SK-N-SH treated with all-trans-retinoic acid at 6 μM for 48 hours (cell line): ENCODE results near the gene TRIP11.

ENCODE experiments used
- ATAC-seq: fragments of 200-7000 bp; cut with Tn5 transposase; 3 replicates; pipeline ENCODE4 v1.9.1; 2020; ENCODE audit warnings: mild to moderate bottlenecking, moderate library complexity
- CSDC2 ChIP-seq: fragments of 250-450 bp; sonication (Bioruptor Pico); IDR thresholded peaks from 2 replicates; pipeline ENCODE4 v1.5.0; 2020; ENCODE audit warnings: mild to moderate bottlenecking, moderate library complexity
- ESRRG ChIP-seq: fragments of 250-450 bp; sonication (Bioruptor Pico); IDR thresholded peaks from 2 replicates; pipeline ENCODE4 v1.6.1; 2021; ENCODE audit warnings: mild to moderate bottlenecking
- ISL1 ChIP-seq: fragments of 250-450 bp; sonication (Bioruptor Pico); IDR thresholded peaks from 2 replicates; pipeline ENCODE4 v2.1.2; 2022; ENCODE audit warnings: mild to moderate bottlenecking, moderate library complexity
- OSR1 ChIP-seq: fragments of 250-450 bp; sonication (Bioruptor Pico); IDR thresholded peaks from 2 replicates; pipeline ENCODE4 v1.8.0; 2022; ENCODE audit warnings: moderate library complexity, mild to moderate bottlenecking, inconsistent platforms
- PPARA ChIP-seq: fragments of 250-450 bp; sonication (Bioruptor Pico); IDR thresholded peaks from 2 replicates; pipeline ENCODE4 v1.5.0; 2020; ENCODE audit warnings: mild to moderate bottlenecking, borderline replicate concordance
- RARB ChIP-seq: fragments of 250-450 bp; sonication (Bioruptor Pico); IDR thresholded peaks from 2 replicates; pipeline ENCODE4 v1.8.0; 2021; ENCODE audit warnings: mild to moderate bottlenecking, moderate library complexity
- TCF4 ChIP-seq: fragments of 250-450 bp; sonication (Bioruptor Pico); IDR thresholded peaks from 2 replicates; pipeline ENCODE4 v1.8.0; 2021; ENCODE audit warnings: mild to moderate bottlenecking, moderate library complexity, borderline replicate concordance
- TOX ChIP-seq: fragments of 250-450 bp; sonication (Bioruptor Pico); IDR thresholded peaks from 2 replicates; pipeline ENCODE4 v1.8.0; 2021; ENCODE audit warnings: mild to moderate bottlenecking, moderate library complexity, borderline replicate concordance
- ZC3H10 ChIP-seq: fragments of 250-450 bp; sonication (Bioruptor Pico); IDR thresholded peaks from 2 replicates; pipeline ENCODE4 v1.5.1; 2021; ENCODE audit warnings: mild to moderate bottlenecking, moderate library complexity
- ZFP3 ChIP-seq: fragments of 250-450 bp; sonication (Bioruptor Pico); IDR thresholded peaks from 2 replicates; pipeline ENCODE4 v1.5.0; 2020; ENCODE audit warnings: mild to moderate bottlenecking, moderate library complexity
- ZFP30 ChIP-seq: fragments of 450-650 bp; formaldehyde crosslinking; IDR thresholded peaks from 2 replicates; pipeline ENCODE4 v1.5.0; 2022; ENCODE audit warnings: mild to moderate bottlenecking, moderate library complexity
- ZNF565 ChIP-seq: fragments of 450-650 bp; formaldehyde crosslinking; conservative IDR thresholded peaks from 2 replicates; pipeline ENCODE4 v1.5.0; 2020; ENCODE audit warnings: low read depth, mild to moderate bottlenecking, moderate library complexity
- ZNF70 ChIP-seq: fragments of 450-650 bp; formaldehyde crosslinking; IDR thresholded peaks from 2 replicates; pipeline ENCODE4 v1.5.0; 2020; ENCODE audit warnings: mild to moderate bottlenecking, moderate library complexity
- TF ChIP-seq, protein P1 (sequence below): fragments of 250-450 bp; sonication (Bioruptor Pico); IDR thresholded peaks from 2 replicates; pipeline ENCODE4 v1.8.0; 2020; ENCODE audit warnings: mild to moderate bottlenecking, moderate library complexity, borderline replicate concordance
- TF ChIP-seq, protein P2 (sequence below): fragments of 250-450 bp; sonication (Bioruptor Pico); IDR thresholded peaks from 2 replicates; pipeline ENCODE4 v1.5.1; 2021; ENCODE audit warnings: mild to moderate bottlenecking, moderate library complexity
- TF ChIP-seq, protein P3 (sequence below): fragments of 250-450 bp; sonication (Bioruptor Pico); IDR thresholded peaks from 2 replicates; pipeline ENCODE4 v1.5.0; 2020; ENCODE audit warnings: mild to moderate bottlenecking, moderate library complexity
- TF ChIP-seq, protein P4 (sequence below): fragments of 250-450 bp; sonication (Bioruptor Pico); IDR thresholded peaks from 2 replicates; pipeline ENCODE4 v1.8.0; 2021; ENCODE audit warnings: low read depth, mild to moderate bottlenecking, moderate library complexity, borderline replicate concordance

The TRIP11 gene

DNA sequence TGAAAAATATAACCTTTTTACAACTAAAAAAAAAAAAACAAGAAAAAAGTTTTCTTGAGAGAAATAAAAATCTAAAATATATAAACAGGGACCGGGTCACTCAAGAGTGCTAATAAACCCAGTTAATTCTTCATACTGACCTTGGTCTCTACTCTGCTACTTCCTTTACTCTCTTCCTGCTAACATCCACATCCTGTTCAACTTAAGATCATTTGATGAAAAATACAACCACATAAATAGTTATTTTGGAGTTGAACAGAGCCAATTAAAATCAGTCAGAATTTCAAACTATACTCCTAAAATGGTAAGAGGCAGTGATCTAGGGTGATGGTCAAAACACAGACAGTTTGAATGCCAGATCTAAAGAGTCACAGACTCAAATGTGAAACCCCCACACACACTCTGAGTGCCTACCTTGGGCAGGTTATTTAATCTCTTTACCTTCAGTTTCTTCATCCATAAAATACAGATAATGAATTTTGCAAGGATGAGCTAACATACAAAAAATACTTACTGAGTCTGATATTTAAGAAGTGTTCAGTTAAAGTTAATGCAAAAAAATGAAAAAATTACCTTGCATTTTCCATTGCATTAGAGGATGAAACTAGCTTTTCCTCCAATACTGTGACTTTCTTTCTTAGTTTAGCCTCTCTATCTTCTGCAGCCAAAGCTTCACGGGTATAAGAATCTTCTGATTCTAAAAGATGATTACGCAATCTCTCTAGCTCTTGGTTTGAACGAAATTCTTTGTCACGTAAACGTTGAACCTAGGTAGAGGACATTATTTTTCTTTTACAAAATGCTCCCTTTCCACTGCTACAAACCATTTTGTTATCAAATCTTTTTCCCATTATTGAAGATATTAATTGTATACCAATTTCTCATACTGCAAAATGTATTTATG is 40.9 kb downstream of the TRIP11 start:
- no peak for ATAC-seq
- TF ChIP-seq, protein P1, sequence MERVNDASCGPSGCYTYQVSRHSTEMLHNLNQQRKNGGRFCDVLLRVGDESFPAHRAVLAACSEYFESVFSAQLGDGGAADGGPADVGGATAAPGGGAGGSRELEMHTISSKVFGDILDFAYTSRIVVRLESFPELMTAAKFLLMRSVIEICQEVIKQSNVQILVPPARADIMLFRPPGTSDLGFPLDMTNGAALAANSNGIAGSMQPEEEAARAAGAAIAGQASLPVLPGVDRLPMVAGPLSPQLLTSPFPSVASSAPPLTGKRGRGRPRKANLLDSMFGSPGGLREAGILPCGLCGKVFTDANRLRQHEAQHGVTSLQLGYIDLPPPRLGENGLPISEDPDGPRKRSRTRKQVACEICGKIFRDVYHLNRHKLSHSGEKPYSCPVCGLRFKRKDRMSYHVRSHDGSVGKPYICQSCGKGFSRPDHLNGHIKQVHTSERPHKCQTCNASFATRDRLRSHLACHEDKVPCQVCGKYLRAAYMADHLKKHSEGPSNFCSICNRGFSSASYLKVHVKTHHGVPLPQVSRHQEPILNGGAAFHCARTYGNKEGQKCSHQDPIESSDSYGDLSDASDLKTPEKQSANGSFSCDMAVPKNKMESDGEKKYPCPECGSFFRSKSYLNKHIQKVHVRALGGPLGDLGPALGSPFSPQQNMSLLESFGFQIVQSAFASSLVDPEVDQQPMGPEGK (CRISPR knock-in tag) = no peak
- TF ChIP-seq ZC3H10 (CRISPR knock-in tag) (no peak), TOX (CRISPR knock-in tag) (no peak), OSR1 (CRISPR knock-in tag) (no peak), ISL1 (CRISPR knock-in tag) (no peak), PPARA (no peak)

DNA sequence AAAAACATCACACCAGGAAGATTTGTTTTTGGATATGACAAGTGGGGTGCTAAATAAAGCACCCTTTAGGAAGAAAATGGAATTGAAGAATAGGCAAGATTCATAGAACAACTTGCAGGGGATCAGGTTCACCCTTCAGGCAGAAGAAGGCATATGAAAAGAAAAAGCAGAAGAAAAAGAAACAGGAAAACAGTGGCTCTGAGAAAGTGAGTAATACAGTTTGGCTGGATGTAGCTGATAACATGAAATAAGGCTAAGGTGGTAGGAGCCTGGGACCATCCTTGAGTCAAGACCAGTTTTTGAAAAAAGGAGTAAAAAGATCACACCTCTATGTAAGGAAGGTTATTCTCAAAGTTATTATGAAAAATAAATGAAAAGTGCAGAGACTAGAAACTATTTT is 42.4 kb downstream of the TRIP11 start:
- ATAC-seq = peak; percentile 58
- TF ChIP-seq, protein P1 (CRISPR knock-in tag) = no peak
- TF ChIP-seq ISL1 (CRISPR knock-in tag) (no peak), OSR1 (CRISPR knock-in tag) (no peak), RARB (CRISPR knock-in tag) (no peak), ZFP3 (CRISPR knock-in tag) (no peak), ESRRG (CRISPR knock-in tag) (no peak), TOX (CRISPR knock-in tag) (no peak), PPARA (no peak), ZNF70 (CRISPR knock-in tag) (no peak), ZNF565 (no peak)
- TF ChIP-seq, protein P2, sequence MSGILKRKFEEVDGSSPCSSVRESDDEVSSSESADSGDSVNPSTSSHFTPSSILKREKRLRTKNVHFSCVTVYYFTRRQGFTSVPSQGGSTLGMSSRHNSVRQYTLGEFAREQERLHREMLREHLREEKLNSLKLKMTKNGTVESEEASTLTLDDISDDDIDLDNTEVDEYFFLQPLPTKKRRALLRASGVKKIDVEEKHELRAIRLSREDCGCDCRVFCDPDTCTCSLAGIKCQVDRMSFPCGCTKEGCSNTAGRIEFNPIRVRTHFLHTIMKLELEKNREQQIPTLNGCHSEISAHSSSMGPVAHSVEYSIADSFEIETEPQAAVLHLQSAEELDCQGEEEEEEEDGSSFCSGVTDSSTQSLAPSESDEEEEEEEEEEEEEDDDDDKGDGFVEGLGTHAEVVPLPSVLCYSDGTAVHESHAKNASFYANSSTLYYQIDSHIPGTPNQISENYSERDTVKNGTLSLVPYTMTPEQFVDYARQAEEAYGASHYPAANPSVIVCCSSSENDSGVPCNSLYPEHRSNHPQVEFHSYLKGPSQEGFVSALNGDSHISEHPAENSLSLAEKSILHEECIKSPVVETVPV (CRISPR knock-in tag) = no peak
- TF ChIP-seq, protein P3, sequence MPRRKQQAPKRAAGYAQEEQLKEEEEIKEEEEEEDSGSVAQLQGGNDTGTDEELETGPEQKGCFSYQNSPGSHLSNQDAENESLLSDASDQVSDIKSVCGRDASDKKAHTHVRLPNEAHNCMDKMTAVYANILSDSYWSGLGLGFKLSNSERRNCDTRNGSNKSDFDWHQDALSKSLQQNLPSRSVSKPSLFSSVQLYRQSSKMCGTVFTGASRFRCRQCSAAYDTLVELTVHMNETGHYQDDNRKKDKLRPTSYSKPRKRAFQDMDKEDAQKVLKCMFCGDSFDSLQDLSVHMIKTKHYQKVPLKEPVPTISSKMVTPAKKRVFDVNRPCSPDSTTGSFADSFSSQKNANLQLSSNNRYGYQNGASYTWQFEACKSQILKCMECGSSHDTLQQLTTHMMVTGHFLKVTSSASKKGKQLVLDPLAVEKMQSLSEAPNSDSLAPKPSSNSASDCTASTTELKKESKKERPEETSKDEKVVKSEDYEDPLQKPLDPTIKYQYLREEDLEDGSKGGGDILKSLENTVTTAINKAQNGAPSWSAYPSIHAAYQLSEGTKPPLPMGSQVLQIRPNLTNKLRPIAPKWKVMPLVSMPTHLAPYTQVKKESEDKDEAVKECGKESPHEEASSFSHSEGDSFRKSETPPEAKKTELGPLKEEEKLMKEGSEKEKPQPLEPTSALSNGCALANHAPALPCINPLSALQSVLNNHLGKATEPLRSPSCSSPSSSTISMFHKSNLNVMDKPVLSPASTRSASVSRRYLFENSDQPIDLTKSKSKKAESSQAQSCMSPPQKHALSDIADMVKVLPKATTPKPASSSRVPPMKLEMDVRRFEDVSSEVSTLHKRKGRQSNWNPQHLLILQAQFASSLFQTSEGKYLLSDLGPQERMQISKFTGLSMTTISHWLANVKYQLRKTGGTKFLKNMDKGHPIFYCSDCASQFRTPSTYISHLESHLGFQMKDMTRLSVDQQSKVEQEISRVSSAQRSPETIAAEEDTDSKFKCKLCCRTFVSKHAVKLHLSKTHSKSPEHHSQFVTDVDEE (CRISPR knock-in tag) = no peak
- TF ChIP-seq, protein P4, sequence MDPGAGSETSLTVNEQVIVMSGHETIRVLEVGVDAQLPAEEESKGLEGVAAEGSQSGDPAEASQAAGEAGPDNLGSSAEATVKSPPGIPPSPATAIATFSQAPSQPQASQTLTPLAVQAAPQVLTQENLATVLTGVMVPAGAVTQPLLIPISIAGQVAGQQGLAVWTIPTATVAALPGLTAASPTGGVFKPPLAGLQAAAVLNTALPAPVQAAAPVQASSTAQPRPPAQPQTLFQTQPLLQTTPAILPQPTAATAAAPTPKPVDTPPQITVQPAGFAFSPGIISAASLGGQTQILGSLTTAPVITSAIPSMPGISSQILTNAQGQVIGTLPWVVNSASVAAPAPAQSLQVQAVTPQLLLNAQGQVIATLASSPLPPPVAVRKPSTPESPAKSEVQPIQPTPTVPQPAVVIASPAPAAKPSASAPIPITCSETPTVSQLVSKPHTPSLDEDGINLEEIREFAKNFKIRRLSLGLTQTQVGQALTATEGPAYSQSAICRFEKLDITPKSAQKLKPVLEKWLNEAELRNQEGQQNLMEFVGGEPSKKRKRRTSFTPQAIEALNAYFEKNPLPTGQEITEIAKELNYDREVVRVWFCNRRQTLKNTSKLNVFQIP (CRISPR knock-in tag) = no peak

DNA sequence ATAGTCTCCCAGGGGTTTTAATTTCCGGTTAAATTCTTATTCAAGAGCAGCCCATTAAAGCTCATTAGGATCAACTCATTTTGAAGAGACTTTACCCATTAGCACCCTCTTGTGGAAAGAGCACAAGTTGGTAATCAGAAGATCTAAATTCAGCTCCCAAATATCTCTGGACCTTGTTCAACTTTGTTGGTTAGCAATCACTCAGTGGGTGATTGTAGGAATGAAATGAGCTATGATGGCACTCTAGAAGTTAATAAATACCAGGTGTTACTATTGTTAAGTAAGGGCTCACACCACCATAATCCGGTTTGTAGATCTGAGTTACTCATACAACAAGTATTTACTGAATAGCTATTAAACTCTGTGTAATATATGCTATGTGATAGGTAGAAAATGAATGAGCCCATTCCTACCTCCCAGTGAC is 42.9 kb downstream of the TRIP11 start:
- TF ChIP-seq ISL1 (CRISPR knock-in tag) (0 out of 2 replicates have a peak, but pooled peaks have one; percentile 12), PPARA (no peak)

DNA sequence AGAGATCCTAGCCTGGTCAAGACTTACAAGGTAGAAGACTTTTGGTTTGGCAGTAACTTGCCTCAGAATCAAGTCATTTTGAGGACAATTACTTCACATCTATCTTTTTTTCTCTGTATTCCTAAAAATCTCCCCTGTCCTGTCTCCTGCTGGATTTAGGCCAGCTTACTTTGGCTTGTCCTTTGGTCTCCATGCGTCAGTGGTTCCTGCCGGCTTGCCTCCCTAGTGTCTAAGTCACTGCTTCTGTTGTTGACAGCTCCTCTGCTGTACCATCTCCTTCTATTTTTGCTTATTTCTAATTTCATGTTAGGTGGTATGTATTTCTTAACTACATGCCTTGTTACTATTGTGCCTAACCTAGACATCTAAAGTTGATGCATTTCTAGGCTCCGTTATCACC is 52.7 kb downstream of the TRIP11 start:
- ATAC-seq = no peak
- no peak for TF ChIP-seq ZNF70 (CRISPR knock-in tag)
- TF ChIP-seq TCF4 = no peak
- no peak for TF ChIP-seq CSDC2 (CRISPR knock-in tag)
- TF ChIP-seq ZNF565 = no peak
- TF ChIP-seq, protein P1 (CRISPR knock-in tag) = no peak
- TF ChIP-seq, protein P4 (CRISPR knock-in tag) = no peak
- TF ChIP-seq ZFP30 (CRISPR knock-in tag) = no peak
- no peak for TF ChIP-seq OSR1 (CRISPR knock-in tag)
- TF ChIP-seq TOX (CRISPR knock-in tag) = no peak
- TF ChIP-seq ISL1 (CRISPR knock-in tag) = no peak
- TF ChIP-seq ZC3H10 (CRISPR knock-in tag) = no peak

More for the DNA sequence above, 42.9 kb downstream of the TRIP11 start:
- peak; percentile 96 for ATAC-seq
